Superior temporal gyrus (tissue), 1 donor: ENCODE measurements around the gene DAP3.
"Not testable (repeated sequence)": the region's sequence is repeated elsewhere in the genome, so short reads cannot be mapped to it uniquely, and the experiment has no call there.

Experiments
- DNase-seq: peaks from one replicate; pipeline ENCODE4 v3.0.0-alpha.2; 2016; ENCODE audit errors: extremely low spot score

The DAP3 gene

GRCh38 chr1:155689081-155689607 lies at the start of gene DAP3:
Gene DAP3 (plus strand): TSS chr1:155689091. CDS start chr1:155709780, 20,689 bp downstream.
- not testable (repeated sequence) for DNase-seq

- DNase-seq = no peak
Measured at GRCh38 chr1:155640367-155640766, 48.5 kb upstream of the DAP3 start.

DNA sequence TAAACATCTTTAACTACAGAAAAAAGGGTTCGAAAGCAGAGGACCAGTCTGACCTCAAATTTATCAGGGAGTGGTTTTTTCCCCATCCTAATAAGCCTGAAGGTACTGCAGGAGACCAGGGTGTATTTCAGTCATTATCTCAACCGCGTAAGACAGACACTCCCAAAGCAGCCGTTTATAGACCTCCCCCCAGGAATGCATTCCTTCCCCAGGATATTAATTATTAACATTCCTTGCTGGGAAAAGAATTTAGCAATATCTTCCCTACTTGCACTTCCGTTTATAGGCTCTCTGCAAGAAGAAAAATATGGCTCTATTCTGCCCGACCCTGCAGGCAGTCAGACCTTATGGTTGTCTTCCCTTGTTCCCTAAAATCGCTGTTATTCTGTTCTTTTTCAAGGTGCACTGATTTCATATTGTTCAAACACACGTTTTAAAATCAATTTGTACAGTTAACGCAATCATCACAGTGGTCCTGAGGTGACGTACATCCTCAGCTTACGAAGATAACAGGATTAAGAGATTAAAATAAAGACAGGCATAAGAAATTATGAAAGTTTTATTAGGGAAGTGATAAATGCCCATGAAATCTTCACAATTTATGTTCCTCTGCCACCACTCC lies 46.2 kb upstream of the DAP3 start:
- not testable (repeated sequence) for DNase-seq

DNA sequence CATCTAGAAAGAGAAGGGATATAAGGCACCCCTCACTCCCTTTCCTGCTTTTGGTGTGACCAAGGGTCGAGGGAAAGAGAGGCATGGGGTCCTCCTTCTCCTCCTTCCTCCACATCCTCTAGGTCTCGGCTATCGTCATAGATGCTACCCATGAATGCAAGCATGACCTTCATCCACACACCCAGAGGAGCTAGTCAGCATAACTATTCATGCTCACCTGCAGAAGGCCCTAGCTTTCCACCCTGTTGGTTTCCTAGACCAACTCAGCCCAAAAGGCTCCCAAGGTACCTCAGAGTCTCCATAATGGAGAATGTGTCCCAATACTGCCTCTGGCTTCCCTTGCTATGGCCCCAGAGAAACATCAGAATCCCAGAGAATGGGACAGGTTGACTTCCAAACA lies 45.7 kb upstream of the DAP3 start:
- no peak for DNase-seq

DNA sequence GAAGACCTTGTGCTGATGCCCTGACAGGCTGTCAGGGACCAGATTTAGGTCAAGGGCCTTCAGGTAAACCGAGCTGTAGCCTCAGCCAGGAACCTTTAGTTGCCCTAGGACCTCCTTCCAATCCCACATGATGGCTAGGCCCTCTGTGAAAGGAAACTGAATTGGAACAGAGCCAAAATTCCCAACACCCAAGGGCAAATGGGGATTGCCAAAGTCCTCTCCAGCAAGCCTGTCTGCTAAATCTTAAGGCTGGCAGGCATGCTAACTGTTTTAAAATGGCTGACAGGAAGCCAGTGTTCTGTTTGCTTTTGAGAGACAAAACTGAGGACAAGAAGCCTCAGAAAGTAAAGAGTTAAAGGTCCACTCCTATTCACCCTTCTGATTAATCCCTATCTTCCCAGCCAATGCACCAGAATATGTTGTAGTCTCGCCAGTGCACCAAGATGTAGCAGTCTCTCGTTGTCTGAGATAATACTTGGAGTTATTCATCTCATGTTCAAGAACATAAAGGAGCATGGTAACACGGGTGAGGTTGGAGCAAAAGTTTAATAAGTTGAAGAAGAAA lies 43.8 kb upstream of the DAP3 start:
- DNase-seq = no peak

GRCh38 chr1:155645648-155646047 lies 43.2 kb upstream of the DAP3 start:
- DNase-seq = no peak

DNA sequence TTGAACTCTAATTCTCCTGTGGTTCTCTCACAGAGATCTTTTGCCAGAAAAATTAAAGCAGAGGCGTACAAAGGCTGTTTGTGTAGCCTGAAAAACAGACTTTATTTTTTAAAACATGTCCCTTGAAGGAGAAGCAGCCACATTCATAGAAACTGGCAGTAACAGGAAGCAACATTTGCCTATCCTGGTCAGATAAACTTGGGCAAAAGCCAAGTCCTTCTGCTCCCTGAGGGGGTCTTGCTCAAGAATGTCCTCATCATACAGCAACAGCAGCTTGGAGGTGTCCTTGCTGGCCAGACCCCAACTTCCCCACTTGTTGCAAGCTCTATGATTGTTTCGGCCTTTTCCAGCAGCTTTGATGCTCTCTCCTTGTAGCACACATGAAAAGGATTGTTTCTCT lies 42.6 kb upstream of the DAP3 start:
- DNase-seq = no peak

DNA sequence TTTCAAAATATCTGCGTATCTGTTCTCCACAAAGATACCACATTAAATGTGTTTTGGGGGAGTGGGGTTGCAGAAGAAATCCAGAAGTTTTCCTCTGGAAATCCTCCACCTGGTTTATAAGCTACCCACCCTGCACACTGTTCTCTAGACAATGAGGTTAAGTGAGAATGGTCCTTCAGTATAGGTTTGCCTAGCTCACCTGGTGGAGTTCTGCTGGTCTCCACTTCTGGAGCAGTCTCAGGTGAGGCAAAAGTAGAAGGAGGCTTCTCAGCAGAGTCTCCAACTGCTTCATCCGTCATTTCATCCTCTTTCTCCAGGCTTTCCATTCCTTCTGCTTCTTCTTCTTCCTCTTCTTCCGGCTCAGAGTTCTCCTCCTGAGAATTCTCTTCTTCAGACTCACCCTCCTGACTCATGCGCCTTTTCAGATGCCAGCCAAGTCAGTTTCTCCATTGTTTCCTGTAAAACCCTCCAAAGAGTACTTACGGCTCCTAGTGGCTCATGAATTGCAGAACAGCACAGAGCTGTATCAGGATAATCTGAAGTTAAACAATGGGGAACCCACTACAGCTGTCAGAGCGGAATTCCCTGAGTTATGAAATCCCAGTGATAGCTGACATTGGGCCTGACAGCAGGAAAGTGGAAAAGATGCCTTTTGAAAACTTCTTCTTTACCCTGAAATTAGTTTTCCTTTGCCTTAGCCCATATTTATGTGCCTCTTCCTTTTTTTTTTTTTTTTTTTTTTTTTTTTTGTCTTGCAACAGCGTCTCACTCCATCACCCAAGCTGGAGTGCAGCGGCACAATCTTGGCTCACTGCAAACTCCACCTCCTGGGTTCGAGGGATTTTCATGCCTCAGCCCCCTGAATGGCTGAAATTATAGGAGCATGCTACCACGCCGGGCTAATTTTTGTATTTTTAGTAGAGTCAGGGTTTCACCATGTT lies 40.4 kb upstream of the DAP3 start:
- peak; percentile 75 for DNase-seq

DNA sequence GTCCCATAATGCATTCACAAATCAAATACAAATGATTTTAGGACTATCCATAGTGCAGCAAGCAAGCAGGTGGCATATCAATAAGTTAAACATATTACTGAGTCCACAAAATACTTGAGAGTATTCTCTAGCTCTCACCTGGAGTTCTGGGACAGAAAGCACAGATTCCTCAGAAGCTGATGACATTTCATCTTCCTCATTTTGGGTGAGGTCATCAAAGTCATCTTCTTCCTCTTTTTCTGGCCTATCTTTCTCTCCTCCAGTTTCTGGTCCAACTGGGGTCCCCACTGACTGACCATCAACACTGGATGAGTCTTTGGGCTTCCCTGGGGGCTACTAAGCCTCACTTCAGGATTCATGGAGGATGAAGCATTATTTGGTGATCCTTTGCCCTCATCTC lies 39.2 kb upstream of the DAP3 start:
- no peak for DNase-seq

- DNase-seq = no peak
Measured at GRCh38 chr1:155650231-155650757, 38.6 kb upstream of the DAP3 start.

DNA sequence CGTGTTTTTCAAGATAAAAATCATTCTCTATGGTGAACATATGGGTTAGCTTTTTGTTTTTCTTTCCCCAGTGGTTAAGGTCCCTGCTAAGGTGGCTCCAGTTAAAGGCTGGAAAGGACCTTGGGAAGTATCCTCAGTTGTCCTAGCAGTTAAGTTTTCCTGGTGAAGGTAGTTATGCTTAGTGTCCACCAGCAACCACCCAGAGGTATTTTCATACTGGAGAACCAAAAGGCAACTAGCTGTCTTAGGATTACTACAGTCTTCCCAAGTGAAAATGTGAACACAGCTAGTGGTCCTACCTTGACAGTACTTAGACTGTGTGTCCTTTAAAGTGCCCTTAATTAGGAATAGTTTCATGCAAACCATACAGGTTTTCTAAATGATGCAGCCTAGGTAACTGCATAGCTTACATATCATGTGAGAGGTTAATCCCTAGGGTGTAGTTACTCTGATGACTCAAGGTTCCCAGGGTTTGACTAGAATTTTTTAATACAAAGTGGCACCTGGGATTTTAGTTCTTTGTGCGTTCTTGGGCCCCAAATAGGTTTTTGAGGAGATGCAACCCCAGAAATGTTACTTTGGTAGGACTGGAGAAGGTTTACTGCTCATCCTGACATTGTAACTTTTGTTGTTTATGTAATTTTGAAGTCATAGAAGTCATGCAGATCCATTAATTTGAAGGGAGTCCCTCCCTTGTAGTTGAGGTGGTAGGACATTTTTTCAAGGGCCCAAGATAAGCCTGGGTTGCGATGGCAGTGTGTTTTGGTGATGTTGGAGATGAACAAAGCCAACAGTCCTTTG lies 36.8 kb upstream of the DAP3 start:
- DNase-seq = no peak

GRCh38 chr1:155652951-155653350 lies 35.9 kb upstream of the DAP3 start:
- DNase-seq = no peak

- DNase-seq = no peak
Measured at GRCh38 chr1:155657463-155657862, 31.4 kb upstream of the DAP3 start.

DNA sequence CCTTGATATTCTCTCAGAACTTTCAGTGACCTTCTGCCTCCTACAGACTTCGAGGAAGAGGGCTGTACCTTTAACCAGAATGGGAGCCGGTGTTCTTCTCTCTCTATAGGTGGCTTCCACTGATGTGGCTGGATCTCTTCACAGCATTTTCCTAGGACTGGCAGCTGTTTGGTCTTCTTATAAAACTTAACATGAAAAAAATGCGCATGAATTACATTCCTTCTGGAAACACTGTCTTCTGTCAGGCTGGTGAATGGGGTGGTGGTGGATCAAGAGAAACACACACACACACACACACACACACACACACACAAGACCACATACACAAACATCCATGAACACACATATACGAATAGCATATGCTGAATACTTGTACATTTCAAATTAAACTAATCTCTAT lies 27.7 kb upstream of the DAP3 start:
- DNase-seq = not testable (repeated sequence)

- DNase-seq = no peak
Measured at GRCh38 chr1:155669233-155670162, 19.4 kb upstream of the DAP3 start.

DNA sequence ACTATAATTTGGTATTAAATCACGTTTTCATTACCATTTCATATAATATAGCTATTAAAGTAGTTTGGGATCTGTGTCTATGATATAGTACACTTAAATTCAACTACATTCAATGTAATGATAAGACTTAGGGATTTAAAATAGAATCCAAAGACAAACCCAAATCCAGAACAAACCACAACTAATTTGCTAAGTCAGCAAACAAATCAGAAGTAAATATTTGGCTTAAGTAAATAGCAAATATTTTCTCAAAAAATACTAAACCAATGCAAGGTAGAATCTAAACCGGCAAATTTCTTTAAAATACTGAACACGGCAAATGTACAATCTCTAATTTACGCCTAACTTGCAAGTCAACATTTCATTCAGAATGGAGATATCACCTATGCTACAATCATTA lies 17.1 kb upstream of the DAP3 start:
- no peak for DNase-seq

GRCh38 chr1:155673003-155673402 lies 15.9 kb upstream of the DAP3 start:
- DNase-seq = no peak

GRCh38 chr1:155678027-155678426 lies 10.9 kb upstream of the DAP3 start:
- no peak for DNase-seq

DNA sequence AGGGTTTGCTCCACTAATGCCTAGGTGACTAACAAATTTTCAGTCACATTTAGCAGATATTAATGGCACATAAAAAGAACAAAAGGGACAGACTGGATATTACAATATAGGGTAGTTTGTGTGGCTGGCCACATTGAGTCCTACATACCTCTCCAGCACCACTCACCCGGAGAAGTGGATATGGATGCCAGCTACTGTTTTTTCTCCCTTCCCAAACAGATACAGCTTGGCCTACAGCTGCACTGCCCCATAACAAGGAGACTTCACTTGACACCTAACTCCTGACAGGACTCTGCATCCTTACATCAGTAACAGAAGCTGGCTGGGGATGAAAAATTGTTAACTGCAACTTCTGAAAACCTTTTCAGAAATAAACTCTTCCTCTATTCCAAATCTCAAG lies 9.9 kb upstream of the DAP3 start:
- DNase-seq = not testable (repeated sequence)

DNA sequence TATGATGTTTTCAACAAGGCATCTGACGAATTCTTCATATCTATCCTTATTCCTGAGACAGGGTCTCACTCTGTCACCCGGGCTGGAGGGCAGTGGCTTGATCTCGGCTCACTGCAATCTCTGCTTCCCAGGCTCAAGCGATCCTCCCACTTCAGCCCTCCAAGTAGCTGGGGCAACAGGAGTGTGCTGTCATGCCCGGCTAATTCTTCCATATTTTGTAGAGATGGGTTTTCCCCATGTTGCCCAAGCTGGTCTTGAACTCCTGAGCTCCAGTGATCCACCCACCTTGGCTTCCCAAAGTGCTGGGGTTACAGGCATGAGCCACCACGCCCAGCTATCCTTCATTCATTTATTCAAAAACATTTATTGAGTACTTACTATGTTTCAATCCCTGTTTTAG lies 8.4 kb upstream of the DAP3 start:
- DNase-seq = no peak
